ENCODE results near the gene FZD7.

The FZD7 gene

GRCh38 chr2:202069170-202070067 lies 35.8 kb downstream of the FZD7 start:
- DNase-seq: no peak

- no peak for DNase-seq
These were observed 37.5 kb downstream of the FZD7 start for GRCh38 chr2:202071107-202071506.

GRCh38 chr2:202072226-202072625 lies 38.6 kb downstream of the FZD7 start:
- DNase-seq: no peak

- no peak for DNase-seq
These were observed 39.2 kb downstream of the FZD7 start, which contains the start of gene KIAA2012 for GRCh38 chr2:202072737-202073401. Gene KIAA2012, plus strand, starts transcription at chr2:202073255. Its CDS starts 373 bp downstream, at chr2:202073628.

DNA sequence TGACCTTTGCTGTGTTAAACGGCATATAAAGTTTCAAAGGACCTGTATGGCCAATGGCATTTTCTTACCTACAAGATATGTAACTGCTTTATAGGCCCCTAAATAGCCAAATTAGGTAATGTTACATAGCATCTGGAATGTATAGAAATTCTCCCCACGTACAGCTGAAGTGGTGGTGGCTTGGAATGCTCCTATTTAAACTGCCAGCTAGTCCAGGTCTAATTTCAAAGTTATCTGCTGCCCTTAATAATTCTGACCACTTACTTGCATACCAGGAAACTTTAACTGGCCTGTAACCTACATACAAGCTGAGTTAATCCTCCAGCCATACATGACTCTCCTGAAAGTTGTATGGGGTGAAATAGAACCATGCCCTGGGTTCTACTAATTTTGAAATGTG lies 40.7 kb downstream of the FZD7 start:
- DNase-seq: no peak

DNA sequence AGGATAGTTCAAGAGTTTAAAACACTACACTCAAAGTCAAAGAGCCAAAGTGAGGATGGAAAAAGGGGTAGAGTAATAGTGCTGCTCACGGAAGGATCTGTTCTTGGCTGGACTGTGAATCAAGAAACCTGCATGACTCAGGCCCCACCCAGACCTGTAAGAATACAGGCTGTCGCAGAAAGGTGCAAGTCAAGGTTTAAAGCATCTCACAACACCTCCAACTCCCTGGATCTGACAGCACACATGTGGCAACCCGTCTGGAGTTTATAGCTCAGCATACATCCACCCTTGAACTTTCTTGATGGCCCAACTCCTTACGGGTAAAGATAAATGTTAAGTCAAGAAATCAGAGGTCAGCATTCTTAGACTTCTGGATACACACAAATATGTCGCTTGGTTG lies 45.7 kb downstream of the FZD7 start:
- DNase-seq: no peak

GRCh38 chr2:202084265-202084664 lies 50.6 kb downstream of the FZD7 start:
- DNase-seq: no peak
